CD4-positive, alpha-beta T cell (primary cell): ENCODE data around the gene PTPRD. TPM values are rescaled to one million over a fixed set of nuclear protein-coding genes. Genes with fewer than 3 reads are reported as not detected.

Experiments used
- ATAC-seq: fragments of 200-7000 bp; cut with Tn5 transposase; one replicate; pipeline ENCODE4 v1.10.0; 2022; ENCODE audit warnings: mild to moderate bottlenecking; ENCODE audit not compliant: poor library complexity
- CTCF ChIA-PET: fragments of 350-600 bp; sonication (Branson Sonifier 250); formaldehyde crosslinking; loops from one replicate; lab custom pipeline; 2021; ENCODE audit warnings: antibody characterized with exemption, inconsistent platforms; lab: Charles Lee
- POLR2A ChIA-PET: fragments of 350-600 bp; sonication (Branson Sonifier 250); formaldehyde crosslinking; loops from one replicate; lab custom pipeline; 2021; ENCODE audit warnings: antibody characterized with exemption, inconsistent platforms; lab: Charles Lee
- DNase-seq, 14 experiments: peaks; one replicate each; pipeline ENCODE4 v3.0.0-alpha.2; 2013 to 2020; ENCODE audit warnings: mixed read lengths in 2 of 14
- H3K27ac ChIP-seq, 2 donors: one replicate each; pipeline versions ENCODE4 v1.5.1 to v1.7.0; 2013; ENCODE audit warnings: low read length in 2 of 2, low read depth in 1 of 2, mild to moderate bottlenecking in 1 of 2
- H3K27me3 ChIP-seq, 2 experiments: 1 replicate in 1 of 2; 2 replicates in 1 of 2; pipeline versions ENCODE4 v1.6.1 to v1.7.0; 2013; ENCODE audit warnings: low read length in 2 of 2, control low read depth in 1 of 2, mild to moderate bottlenecking in 1 of 2, moderate library complexity in 1 of 2; ENCODE audit not compliant: insufficient read depth in 2 of 2, control insufficient read depth in 1 of 2
- H3K36me3 ChIP-seq: one replicate; pipeline ENCODE4 v1.6.1; 2013; ENCODE audit warnings: low read length, control low read depth; ENCODE audit not compliant: insufficient read depth
- H3K4me1 ChIP-seq: one replicate; pipeline ENCODE4 v1.6.1; 2013; ENCODE audit warnings: low read length, control low read depth; ENCODE audit not compliant: insufficient read depth
- H3K4me3 ChIP-seq: one replicate; pipeline ENCODE4 v1.5.1; 2013; ENCODE audit warnings: mild to moderate bottlenecking, low read length, moderate library complexity
- H3K9me3 ChIP-seq, 2 experiments: 1 replicate in 1 of 2; 2 replicates in 1 of 2; pipeline versions ENCODE4 v1.6.1 to v1.7.0; 2013; ENCODE audit warnings: low read length in 2 of 2, mild to moderate bottlenecking in 2 of 2, control low read depth in 1 of 2, moderate library complexity in 1 of 2; ENCODE audit not compliant: control insufficient read depth in 1 of 2, insufficient read depth in 1 of 2
- H3K27ac Mint-ChIP-seq: one replicate; pipeline ENCODE4 v1.8.0; 2020; ENCODE audit warnings: mixed read lengths
- H3K27me3 Mint-ChIP-seq: one replicate; pipeline ENCODE4 v1.8.0; 2021; ENCODE audit warnings: mixed read lengths
- H3K36me3 Mint-ChIP-seq: one replicate; pipeline ENCODE4 v1.8.0; 2021; ENCODE audit warnings: low read depth, mixed read lengths
- H3K4me1 Mint-ChIP-seq: one replicate; pipeline ENCODE4 v1.8.0; 2021; ENCODE audit warnings: low read depth, mixed read lengths
- H3K4me3 Mint-ChIP-seq: one replicate; pipeline ENCODE4 v1.8.0; 2020; ENCODE audit warnings: mild to moderate bottlenecking, mixed read lengths
- H3K9me3 Mint-ChIP-seq: one replicate; pipeline ENCODE4 v1.8.0; 2020; ENCODE audit warnings: mixed read lengths
- intact Hi-C, 2 experiments: fragments of 100-400 bp; cut with DNase I in 1 of 2; cut with micrococcal nuclease in 1 of 2; formaldehyde crosslinking; loops; one replicate each; pipeline versions ENCODE4 v1.15.1 to v1.9.0; 2023 to 2025; cut with DNase I, micrococcal nuclease
- total RNA-seq, 174 experiments: library from RNA in 2 of 174; stranded (reverse) in 2 of 174; gene quantifications; one replicate each; pipeline ENCODE4 v1.2.3 and lab custom pipeline; 2021 to 2026
- TF ChIP-seq, protein P1 (sequence below): fragments of 200-600 bp; IDR thresholded peaks from one replicate; pipeline ENCODE4 v1.8.0; 2022; ENCODE audit warnings: antibody characterized with exemption, mild to moderate bottlenecking

Gene PTPRD
- total RNA-seq, 2 experiments from 2014 or later: not detected

DNA sequence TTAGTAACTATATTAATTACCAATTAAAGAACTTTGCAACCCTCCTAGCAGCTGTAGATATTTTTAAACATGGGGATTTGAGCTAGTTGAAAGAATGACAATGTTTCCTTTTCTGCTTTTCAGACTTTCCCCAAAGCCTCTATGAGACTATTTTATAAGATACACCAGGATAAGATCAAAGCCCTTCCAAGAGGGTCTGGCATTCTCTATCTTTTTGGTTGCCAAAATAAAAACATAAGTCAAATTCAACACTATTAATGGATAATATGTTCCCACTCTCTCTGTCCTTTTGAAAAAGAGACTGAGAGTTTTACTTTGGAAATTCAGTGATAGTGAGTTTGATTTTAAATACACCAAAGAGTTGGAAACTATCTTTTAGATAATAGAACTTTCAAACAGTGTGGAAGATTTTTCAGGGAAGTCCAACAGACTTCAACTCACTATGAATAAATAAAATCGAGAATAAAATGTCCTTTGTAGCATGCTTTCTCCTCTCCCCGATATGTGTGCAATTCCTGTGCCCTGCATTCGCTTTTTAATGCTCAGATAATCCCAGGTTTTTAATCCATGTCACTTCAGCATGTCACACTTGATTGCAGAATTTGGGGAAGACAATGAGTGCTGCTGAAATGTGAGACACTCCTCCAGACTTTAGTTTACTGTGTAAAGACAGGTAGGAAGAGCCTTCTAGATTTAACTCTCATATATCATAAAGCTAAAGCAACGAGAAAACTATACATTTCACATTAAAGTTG lies 1717.5 kb downstream of the PTPRD start:
- TF ChIP-seq, protein P1, sequence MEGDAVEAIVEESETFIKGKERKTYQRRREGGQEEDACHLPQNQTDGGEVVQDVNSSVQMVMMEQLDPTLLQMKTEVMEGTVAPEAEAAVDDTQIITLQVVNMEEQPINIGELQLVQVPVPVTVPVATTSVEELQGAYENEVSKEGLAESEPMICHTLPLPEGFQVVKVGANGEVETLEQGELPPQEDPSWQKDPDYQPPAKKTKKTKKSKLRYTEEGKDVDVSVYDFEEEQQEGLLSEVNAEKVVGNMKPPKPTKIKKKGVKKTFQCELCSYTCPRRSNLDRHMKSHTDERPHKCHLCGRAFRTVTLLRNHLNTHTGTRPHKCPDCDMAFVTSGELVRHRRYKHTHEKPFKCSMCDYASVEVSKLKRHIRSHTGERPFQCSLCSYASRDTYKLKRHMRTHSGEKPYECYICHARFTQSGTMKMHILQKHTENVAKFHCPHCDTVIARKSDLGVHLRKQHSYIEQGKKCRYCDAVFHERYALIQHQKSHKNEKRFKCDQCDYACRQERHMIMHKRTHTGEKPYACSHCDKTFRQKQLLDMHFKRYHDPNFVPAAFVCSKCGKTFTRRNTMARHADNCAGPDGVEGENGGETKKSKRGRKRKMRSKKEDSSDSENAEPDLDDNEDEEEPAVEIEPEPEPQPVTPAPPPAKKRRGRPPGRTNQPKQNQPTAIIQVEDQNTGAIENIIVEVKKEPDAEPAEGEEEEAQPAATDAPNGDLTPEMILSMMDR: no peak
- Mint-ChIP-seq H3K36me3 (no peaks in the 10 kb centered on the region), H3K4me1 (no peaks in the 10 kb centered on the region), H3K27me3 (no peaks in the 10 kb centered on the region), H3K9me3 (no peaks in the 10 kb centered on the region), H3K27ac (no peak overlapping the region), H3K4me3 (no peak overlapping the region)
- Histone ChIP-seq H3K27ac (no peak overlapping the region), H3K27me3 (no peaks in the 10 kb centered on the region), H3K36me3 (no peaks in the 10 kb centered on the region), H3K4me3 (no peak overlapping the region), H3K9me3 (no peaks in the 10 kb centered on the region), H3K4me1 (no peaks in the 10 kb centered on the region)
- DNase-seq (no peak), ATAC-seq (no peak)
- ChIA-PET POLR2A (no interaction called here), CTCF (no interaction called here)
- intact Hi-C loops: loop anchor here in 1 of 2 experiments (10.0 kb wide), 2 partner anchors 60 to 1320 kb away; no protein-coding TSS in a partner anchor

DNA sequence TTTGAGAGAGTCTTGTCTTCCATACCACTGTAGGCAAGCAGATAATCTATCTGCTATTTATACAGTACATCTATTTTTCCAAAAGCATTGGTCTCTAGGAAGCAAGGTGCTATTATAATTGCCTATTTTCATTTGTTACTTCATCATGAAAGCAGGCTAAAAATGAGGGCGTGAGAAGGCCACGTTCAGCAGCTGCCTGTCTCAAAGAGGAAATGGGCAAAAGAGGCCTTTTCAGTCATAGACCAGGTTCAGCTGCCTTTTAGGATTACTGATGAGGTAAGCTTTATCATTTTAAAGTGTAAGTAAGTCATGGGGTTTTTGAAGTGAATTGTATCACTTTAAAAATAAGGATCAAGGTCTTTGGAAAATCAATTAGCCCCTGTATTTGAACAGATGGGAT lies 1722.1 kb downstream of the PTPRD start:
- Histone ChIP-seq H3K27ac (no peak overlapping the region), H3K9me3 (no peaks in the 10 kb centered on the region), H3K4me3 (no peak overlapping the region), H3K36me3 (no peaks in the 10 kb centered on the region), H3K4me1 (no peaks in the 10 kb centered on the region), H3K27me3 (no peaks in the 10 kb centered on the region)
- TF ChIP-seq, protein P1: no peak
- Mint-ChIP-seq H3K36me3 (no peaks in the 10 kb centered on the region), H3K27ac (no peak overlapping the region), H3K4me3 (no peak overlapping the region), H3K9me3 (no peaks in the 10 kb centered on the region), H3K27me3 (no peaks in the 10 kb centered on the region), H3K4me1 (no peaks in the 10 kb centered on the region)
- no peak for DNase-seq
- POLR2A ChIA-PET: no interaction called here
- intact Hi-C loops: loop anchor here in 1 of 2 experiments (10.0 kb wide), 2 partner anchors 64 to 1316 kb away; no protein-coding TSS in a partner anchor
- no peak for ATAC-seq
- CTCF ChIA-PET: no interaction called here

DNA sequence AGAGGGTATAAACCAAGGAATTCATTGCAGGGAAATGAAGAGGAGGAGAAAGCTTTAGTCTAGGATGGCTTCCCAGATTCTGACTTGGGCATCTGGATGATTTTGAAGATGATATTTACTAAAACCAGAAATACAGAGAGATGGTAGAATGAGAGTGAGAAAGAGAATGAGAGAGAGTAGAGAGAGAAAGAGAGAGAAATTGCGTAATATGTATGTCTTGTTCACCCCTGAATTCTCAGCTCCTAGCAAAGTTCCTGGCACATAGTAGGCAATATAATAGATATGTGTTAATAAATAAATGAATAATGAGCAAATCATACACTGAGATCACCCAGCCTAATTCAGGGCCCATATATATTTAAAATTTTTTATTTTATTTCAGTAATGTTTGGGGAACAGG lies 1723.7 kb downstream of the PTPRD start:
- H3K4me1 Mint-ChIP-seq: no peaks in the 10 kb centered on the region
- no peaks in the 10 kb centered on the region for H3K9me3 ChIP-seq
- H3K27me3 Mint-ChIP-seq: no peaks in the 10 kb centered on the region
- no peaks in the 10 kb centered on the region for H3K36me3 Mint-ChIP-seq
- ATAC-seq: no peak
- ChIA-PET CTCF (no interaction called here), POLR2A (no interaction called here)
- H3K4me3 Mint-ChIP-seq: no peak overlapping the region
- no peak overlapping the region for H3K27ac Mint-ChIP-seq
- intact Hi-C loops: no loop called here
- no peak overlapping the region for H3K4me3 ChIP-seq
- no peaks in the 10 kb centered on the region for H3K36me3 ChIP-seq
- TF ChIP-seq, protein P1: no peak
- no peaks in the 10 kb centered on the region for H3K27me3 ChIP-seq
- DNase-seq: no peak
- H3K9me3 Mint-ChIP-seq: no peaks in the 10 kb centered on the region
- H3K4me1 ChIP-seq: no peaks in the 10 kb centered on the region
- no peak overlapping the region for H3K27ac ChIP-seq
